Measurements from ENCODE around the gene SCYGR5. TPM values are rescaled to one million over a fixed set of nuclear protein-coding genes. Genes with fewer than 3 reads are reported as not detected.

SCYGR5 gene
- polyA plus RNA-seq, 3 donors, result not detected

DNA sequence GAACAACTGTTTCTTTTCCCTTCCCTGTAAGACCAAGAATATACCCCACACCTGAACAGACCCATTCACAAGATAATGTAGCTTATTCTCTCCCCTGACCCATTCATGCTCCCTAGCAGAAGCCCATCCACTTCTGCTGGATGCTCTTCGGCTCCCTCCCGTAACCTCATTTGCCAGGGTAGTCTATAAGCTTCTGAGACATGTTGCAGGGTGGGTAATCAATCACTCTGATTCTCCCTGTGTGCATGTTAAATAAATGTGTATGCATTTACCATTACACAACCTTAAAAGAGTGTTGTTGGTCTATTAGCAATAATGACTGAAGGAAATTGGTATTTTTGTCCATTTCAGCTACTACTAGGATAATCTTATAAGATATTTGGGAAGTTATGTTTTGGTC is 49.9 kb downstream of the SCYGR5 start:
- Mint-ChIP-seq H3K36me3 (no peaks in the 10 kb centered on the region), H3K27me3 (ENCODE audit: low read depth in 3 of 3) (peaks cover 17 to 39% (median 27%) of the 10 kb centered on the region in 3 donors), H3K4me3 (peak overlapping the region in 1 of 2 donors; percentile 32), H3K27ac (no peak overlapping the region), H3K4me1 (peaks cover 9% of the 10 kb centered on the region), H3K9me3 (peaks cover 0 to 3% (median 0%) of the 10 kb centered on the region in 7 donors)
- no peaks in the 10 kb centered on the region for H3K9me3 ChIP-seq (replicated peaks in 1 of 2; ENCODE audit: control insufficient read depth in 1 of 2, insufficient read depth in 1 of 2, low read length in 2 of 2)
- H2AFZ ChIP-seq (ENCODE audit: insufficient read depth, low read depth, low read length, poor library complexity, severe bottlenecking), result no peak overlapping the region
- WGBS (ENCODE audit: insufficient coverage), result no CpG with 5 or more reads among the region's 2 CpGs
- H3K4me1 ChIP-seq (ENCODE audit: control insufficient read depth in 1 of 2, insufficient read depth in 2 of 2, low read length in 2 of 2), result peaks cover 6% of the 10 kb centered on the region in 2 donors
- no peak overlapping the region for H3K9ac ChIP-seq (ENCODE audit: insufficient read depth, low read length, poor library complexity, severe bottlenecking)
- H3K79me2 ChIP-seq (ENCODE audit: insufficient read depth, low read length), result no peaks in the 10 kb centered on the region
- TF ChIP-seq CTCF (IDR thresholded peaks at IDR 0.05), result no peak
- no peak overlapping the region for H3K4me2 ChIP-seq (replicated peaks; ENCODE audit: extremely low read depth, low read length, poor library complexity, severe bottlenecking)
- no peaks in the 10 kb centered on the region for H4K20me1 ChIP-seq (ENCODE audit: insufficient read depth, low read length)
- H3K36me3 ChIP-seq (replicated peaks in 1 of 2; ENCODE audit: control insufficient read depth in 1 of 2, insufficient read depth in 2 of 2, low read length in 2 of 2), result no peaks in the 10 kb centered on the region
- H3K4me3 ChIP-seq (replicated peaks in 1 of 3; ENCODE audit: low read depth in 2 of 3, low read length in 3 of 3), result no peak overlapping the region
- H3K27me3 ChIP-seq (ENCODE audit: control insufficient read depth in 2 of 2, insufficient read depth in 2 of 2, low read length in 2 of 2), result peaks cover 0 to 16% of the 10 kb centered on the region in 2 donors
- intact Hi-C loops (cut with micrococcal nuclease), result no loop called here
- no peak for DNase-seq
- no peak overlapping the region for H3K27ac ChIP-seq (ENCODE audit: low read depth in 1 of 2, low read length in 2 of 2)

Other genes starting within 250 kb of the SCYGR5 start
- 10 to 100 TPM; 17.3 to 76.1 (median 56.9) TPM for gene AGFG1, start 194.6 kb upstream of the SCYGR5 start, polyA plus RNA-seq
- not detected for gene SCYGR2, start 67.9 kb upstream of the SCYGR5 start, polyA plus RNA-seq
- gene SCYGR3, start 52.0 kb upstream of the SCYGR5 start, polyA plus RNA-seq, result not detected
- not detected for gene SCYGR4, start 49.3 kb upstream of the SCYGR5 start, polyA plus RNA-seq
- gene SLC19A3, start 51.2 kb downstream of the SCYGR5 start, polyA plus RNA-seq, result not detected
- gene SCYGR6, start 58.0 kb downstream of the SCYGR5 start, polyA plus RNA-seq, result not detected
- not detected for gene SCYGR7, start 61.5 kb downstream of the SCYGR5 start, polyA plus RNA-seq
- not detected for gene SCYGR8, start 79.1 kb downstream of the SCYGR5 start, polyA plus RNA-seq
- 1 to 10 TPM in 1 of 3 donors, under 1 TPM in 1, not detected in 1; 0.47 to 6.2 TPM for gene CCL20, start 147.0 kb downstream of the SCYGR5 start, polyA plus RNA-seq
- not detected for gene DAW1, start 204.8 kb downstream of the SCYGR5 start, polyA plus RNA-seq

Data from CD14-positive monocyte (primary cell).